ENCODE results near the gene ARPC3. TPM values are rescaled to one million over a fixed set of nuclear protein-coding genes. Genes with fewer than 3 reads are reported as not detected.

Gene ARPC3
- total RNA-seq, 1 experiment from 2014 or later = 188 TPM

GRCh38 chr12:110436231-110436630 is 13.9 kb downstream of the ARPC3 start:
- H4K20me1 ChIP-seq (ENCODE audit: control insufficient read depth, insufficient read depth, insufficient read length) = no peaks in the 10 kb centered on the region
- H3K79me1 ChIP-seq (ENCODE audit: insufficient read depth, low read depth, low read length, poor library complexity, severe bottlenecking) = no peaks in the 10 kb centered on the region
- no peak for DNase-seq
- H3K23ac ChIP-seq (ENCODE audit: insufficient read length, low read depth, low read length) = no peak overlapping the region
- no peak overlapping the region for H2AFZ ChIP-seq (ENCODE audit: low read length)
- no CpG with 5 or more reads among the region's 2 CpGs for WGBS (ENCODE audit: extremely low coverage, insufficient read length, low lambda C conversion rate)
- H3K36me3 Mint-ChIP-seq (ENCODE audit: insufficient read depth in 1 of 3, low read depth in 3 of 3) = peaks cover 34 to 59% (median 55%) of the 10 kb centered on the region in 3 experiments; a peak in 6 of 7 replicates
- H2AK5ac ChIP-seq (ENCODE audit: insufficient read length, low read length) = no peak overlapping the region
- H2BK12ac ChIP-seq (ENCODE audit: insufficient read length, low read depth, low read length) = no peak overlapping the region
- H3K18ac ChIP-seq (ENCODE audit: insufficient read length, low read depth, low read length) = no peak overlapping the region
- TF ChIP-seq CTCF (conservative IDR thresholded peaks at IDR 0.05) = no peak
- H4K8ac ChIP-seq (replicated peaks; ENCODE audit: insufficient read length, low read depth, low read length) = no peak overlapping the region
- H2BK120ac ChIP-seq (ENCODE audit: low read depth, low read length, poor library complexity, severe bottlenecking) = no peak overlapping the region
- no peak overlapping the region for H2BK5ac ChIP-seq (ENCODE audit: insufficient read length, low read length)
- H3K9me3 ChIP-seq (ENCODE audit: control insufficient read depth, low read depth, low read length) = no peaks in the 10 kb centered on the region
- no peak overlapping the region for H2BK20ac ChIP-seq (ENCODE audit: low read depth, low read length, poor library complexity, severe bottlenecking)
- no peaks in the 10 kb centered on the region for H3K23me2 ChIP-seq (ENCODE audit: insufficient read length, low read depth, low read length, poor library complexity, severe bottlenecking)
- no peaks in the 10 kb centered on the region for H3K79me2 ChIP-seq (ENCODE audit: insufficient read depth, low read length)
- H3K27ac Mint-ChIP-seq = no peak overlapping the region
- no peak overlapping the region for H3K9ac ChIP-seq (ENCODE audit: extremely low read depth, insufficient read length, low read length)
- H4K91ac ChIP-seq (ENCODE audit: insufficient read length, low read depth, low read length) = no peak overlapping the region
- H4K5ac ChIP-seq (ENCODE audit: insufficient read length, low read depth, low read length) = no peak overlapping the region
- H3K4me2 ChIP-seq (ENCODE audit: insufficient read depth, insufficient read length, low read length) = no peak overlapping the region
- H3K27me3 ChIP-seq (ENCODE audit: insufficient read depth, low read length) = no peaks in the 10 kb centered on the region
- no peak overlapping the region for H2BK15ac ChIP-seq (ENCODE audit: low read depth, low read length)
- no peak overlapping the region for H3K56ac ChIP-seq (ENCODE audit: insufficient read length, low read depth, low read length)
- no peaks in the 10 kb centered on the region for H3K4me1 ChIP-seq (ENCODE audit: insufficient read depth, low read length)
- H3T11ph ChIP-seq (ENCODE audit: low read length) = no peak overlapping the region
- H3K9me3 Mint-ChIP-seq = no peaks in the 10 kb centered on the region
- H3K4me3 Mint-ChIP-seq = no peak overlapping the region
- no peak overlapping the region for H3K4ac ChIP-seq (ENCODE audit: low read depth, low read length)
- H3K27me3 Mint-ChIP-seq (ENCODE audit: low read depth) = no peaks in the 10 kb centered on the region
- no peak overlapping the region for H3K14ac ChIP-seq (ENCODE audit: insufficient read depth, low read length)
- no peak overlapping the region for H3K27ac ChIP-seq (ENCODE audit: insufficient read length, low read depth, low read length)
- H3K4me1 Mint-ChIP-seq = no peaks in the 10 kb centered on the region
